NCI-H2171 (cell line): ENCODE results near the gene C1orf226.
"Not testable (repeated sequence)": the region's sequence is repeated elsewhere in the genome, so short reads cannot be mapped to it uniquely, and the experiment has no call there.

ENCODE experiments used
- DNase-seq: peaks from one replicate; lab custom pipeline; 2025; lab: John Stamatoyannopoulos, UW

C1orf226 gene

DNA sequence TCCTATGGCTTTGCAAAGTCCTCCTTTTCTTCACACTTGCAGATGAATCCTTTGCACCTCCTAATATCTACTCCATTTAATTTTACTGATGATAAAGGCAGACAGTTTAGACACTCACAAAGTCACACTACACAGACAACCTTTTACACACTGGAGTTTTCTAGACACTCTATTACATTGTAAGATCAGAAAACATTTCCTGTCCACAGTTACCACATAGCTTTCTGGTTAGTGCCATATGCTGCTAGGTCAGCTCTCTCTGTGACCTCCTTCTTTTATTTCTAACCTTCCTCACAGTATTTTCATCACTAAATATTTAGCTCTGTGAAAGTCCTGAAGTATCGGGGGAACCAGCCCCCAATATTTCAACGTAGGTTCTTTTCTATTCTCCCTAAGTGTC is 25.3 kb downstream of the C1orf226 start:
- DNase-seq = no peak

DNA sequence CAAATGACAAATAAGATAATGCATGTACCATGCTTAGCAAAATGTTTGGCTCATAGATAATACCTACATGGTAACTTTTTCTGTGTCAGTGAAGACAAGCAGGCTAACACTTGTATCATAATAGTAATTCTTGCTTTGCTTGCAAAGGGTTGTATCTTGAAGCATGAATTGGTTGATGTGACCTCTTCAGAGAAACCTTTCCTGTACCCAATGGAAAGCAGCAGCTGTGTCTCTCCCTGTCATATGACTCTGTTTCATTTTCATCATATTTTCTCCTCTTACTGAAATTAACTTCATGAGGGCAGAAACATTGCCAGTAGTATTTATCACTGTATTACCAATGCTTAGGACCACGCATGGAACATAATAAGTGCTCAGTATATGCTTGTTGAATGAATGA is 26.0 kb downstream of the C1orf226 start:
- no peak for DNase-seq

GRCh38 chr1:162412002-162412401 is 30.5 kb downstream of the C1orf226 start, which contains the start of gene SH2D1B:
Gene SH2D1B (minus strand): TSS chr1:162412136. CDS start chr1:162412016, 120 bp downstream.
- no peak for DNase-seq

GRCh38 chr1:162416215-162416614 is 34.7 kb downstream of the C1orf226 start:
- no peak for DNase-seq

DNA sequence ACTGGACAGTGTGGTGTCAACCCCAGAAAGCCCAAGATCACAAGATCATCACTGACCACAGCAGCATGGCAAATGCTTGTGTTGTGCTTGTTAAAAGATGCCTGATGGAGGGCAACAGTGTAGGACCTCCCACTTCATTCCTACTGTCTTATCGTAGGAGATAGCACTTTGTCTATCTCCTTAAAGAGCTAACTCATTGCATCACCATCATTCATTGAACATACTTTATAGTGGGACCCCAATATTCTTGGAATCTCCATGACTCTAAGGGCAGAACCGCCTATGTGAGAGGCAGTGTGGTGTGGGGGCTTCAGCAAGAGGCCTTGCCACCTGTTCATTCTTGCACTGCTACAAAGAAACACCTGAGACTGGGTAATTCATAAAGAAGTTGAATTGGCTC is 35.4 kb downstream of the C1orf226 start:
- DNase-seq = no peak

- no peak for DNase-seq
Observed at GRCh38 chr1:162417650-162418049, 36.1 kb downstream of the C1orf226 start.

DNA sequence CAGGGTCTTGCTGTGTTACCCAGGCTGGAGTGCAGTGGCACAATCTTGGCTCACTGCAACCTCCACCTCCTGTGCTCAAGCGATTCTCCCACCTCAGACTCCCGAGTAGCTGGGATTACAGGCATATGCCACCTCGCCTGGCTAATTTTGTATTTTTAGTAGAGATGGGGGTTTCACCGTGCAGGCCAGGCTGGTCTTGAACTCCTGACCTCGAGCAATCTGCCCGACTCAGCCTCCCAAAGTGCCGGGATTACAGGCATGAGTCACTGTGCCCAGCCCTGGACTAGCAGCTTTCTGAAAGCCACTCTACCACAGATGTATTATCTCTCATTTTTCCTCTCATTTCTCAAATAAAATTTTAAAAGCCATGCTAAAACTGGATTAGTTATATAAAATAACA is 37.1 kb downstream of the C1orf226 start:
- DNase-seq = not testable (repeated sequence)

DNA sequence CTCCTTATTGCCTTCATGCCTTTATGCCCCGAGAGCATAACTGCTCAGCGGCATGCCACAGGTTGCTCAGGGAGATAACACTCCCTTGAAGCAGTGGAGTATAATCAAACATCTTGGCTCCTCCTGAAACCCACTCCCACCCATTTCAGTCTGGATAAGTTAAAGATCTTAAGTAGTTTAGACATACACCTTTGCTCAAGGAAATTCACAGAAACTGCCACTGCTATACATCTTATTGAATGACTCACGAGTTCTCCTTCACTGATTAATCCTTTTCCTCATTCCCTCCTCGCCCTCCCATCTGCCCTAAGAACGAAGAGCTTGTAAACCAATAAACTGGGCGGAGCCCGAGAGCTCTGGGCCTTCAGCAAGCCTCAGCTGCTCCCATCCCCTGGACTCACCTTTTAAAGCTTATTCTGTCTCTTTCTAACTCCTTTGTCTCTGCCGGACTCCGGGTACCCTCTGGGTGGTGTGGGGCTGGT is 38.0 kb downstream of the C1orf226 start:
- not testable (repeated sequence) for DNase-seq

- no peak for DNase-seq
Observed at GRCh38 chr1:162420120-162420519, 38.6 kb downstream of the C1orf226 start.

DNA sequence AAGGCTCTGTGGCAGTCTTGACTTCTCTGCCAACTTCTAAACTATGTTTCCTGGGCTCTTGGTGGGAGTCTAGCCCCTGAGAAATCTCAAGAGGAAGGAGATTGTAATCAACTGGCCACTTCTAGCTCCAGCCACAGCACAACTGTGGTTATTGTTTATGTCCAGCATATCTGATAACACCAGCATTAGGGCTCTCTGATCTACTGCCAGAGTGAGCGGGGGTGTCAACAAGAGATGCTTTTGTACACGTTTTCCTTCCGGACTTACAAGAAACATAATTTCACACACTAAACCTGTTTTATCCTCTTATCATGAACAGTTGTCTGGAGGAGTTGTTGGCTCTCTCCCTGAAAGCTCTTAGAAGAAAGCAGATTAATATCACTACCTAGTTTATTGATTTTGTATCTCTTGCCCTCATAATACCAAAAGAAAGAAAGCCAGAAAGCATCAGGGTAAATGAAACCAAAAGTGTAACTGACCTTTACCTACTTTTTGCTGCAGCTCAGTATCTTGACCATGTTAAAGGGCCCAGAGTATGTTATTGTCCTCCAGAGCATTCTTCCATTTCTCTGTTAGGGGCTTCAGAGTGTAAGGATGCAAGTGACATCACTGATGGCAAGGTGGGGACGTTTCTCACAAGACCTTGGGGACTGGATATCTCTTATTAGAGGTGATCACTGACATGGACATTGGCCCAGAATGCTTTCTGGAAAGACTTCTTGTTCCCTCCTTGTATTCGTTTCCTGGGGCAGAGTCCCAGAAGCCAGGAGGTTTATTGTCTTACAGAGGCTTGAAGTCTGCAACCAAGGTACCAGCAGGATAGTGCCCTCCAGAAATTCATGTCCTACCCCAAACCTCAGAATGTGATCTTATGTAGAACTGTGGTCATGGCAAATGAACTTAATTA is 40.0 kb downstream of the C1orf226 start:
- no peak for DNase-seq

- no peak for DNase-seq
Observed at GRCh38 chr1:162422662-162423375, 41.3 kb downstream of the C1orf226 start.

GRCh38 chr1:162430583-162430982 is 49.1 kb downstream of the C1orf226 start:
- DNase-seq = no peak

DNA sequence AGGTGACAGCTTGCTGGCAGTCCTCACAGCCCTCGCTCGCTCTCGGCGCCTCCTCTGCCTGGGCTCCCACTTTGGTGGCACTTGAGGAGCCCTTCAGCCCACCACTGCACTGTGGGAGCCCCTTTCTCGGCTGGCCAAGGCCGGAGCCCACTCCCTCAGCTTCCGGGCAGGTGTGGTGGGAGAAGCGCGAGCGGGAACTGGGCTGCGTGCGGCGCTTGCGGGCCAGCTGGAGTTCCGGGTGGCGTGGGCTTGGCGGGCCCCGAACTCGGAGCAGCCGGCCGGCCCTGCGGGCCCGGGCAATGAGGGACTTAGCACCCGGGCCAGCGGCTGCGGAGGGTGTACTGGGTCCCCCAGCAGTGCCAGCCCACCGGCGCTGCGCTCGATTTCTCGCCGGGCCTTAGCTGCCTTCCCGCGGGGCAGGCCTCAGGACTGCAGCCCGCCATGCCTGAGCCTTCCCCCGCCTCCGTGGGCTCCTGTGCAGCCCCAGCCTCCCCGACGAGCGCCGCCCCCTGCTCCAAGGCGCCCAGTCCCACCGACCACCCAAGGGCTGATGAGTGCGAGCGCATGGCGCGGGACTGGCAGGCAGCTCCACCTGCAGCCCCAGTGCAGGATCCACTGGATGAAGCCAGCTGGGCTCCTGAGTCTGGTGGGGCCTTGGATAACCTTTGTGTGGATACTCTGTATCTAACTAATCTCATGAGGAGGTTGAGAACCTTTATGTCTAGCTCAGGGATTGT is 51.6 kb downstream of the C1orf226 start:
- not testable (repeated sequence) for DNase-seq
